Mesendoderm (in vitro differentiated cells): ENCODE data around the gene LRRC17.
A peak's percentile ranks its signal among the peaks of the same experiment; 100 is the strongest.
"Not testable (repeated sequence)": the region's sequence is repeated elsewhere in the genome, so short reads cannot be mapped to it uniquely, and the experiment has no call there.

Experiments used
- DNase-seq: peaks from one replicate; pipeline ENCODE4 v3.0.0; 2013
- H2AK5ac ChIP-seq: 2 replicates; pipeline ENCODE4 v1.6.1; 2013; ENCODE audit warnings: low read length, inconsistent platforms
- H2BK120ac ChIP-seq: 2 replicates; pipeline ENCODE4 v1.6.1; 2013; ENCODE audit warnings: low read depth, mild to moderate bottlenecking, low read length, moderate library complexity, mixed read lengths
- H2BK15ac ChIP-seq: replicated peaks from 2 replicates; pipeline ENCODE4 v1.6.1; 2013; ENCODE audit warnings: low read depth, mild to moderate bottlenecking, moderate library complexity
- H2BK5ac ChIP-seq: 2 replicates; pipeline ENCODE4 v1.6.1; 2013; ENCODE audit warnings: low read length, inconsistent platforms
- H3K18ac ChIP-seq: 2 replicates; pipeline ENCODE4 v1.6.1; 2013; ENCODE audit warnings: mild to moderate bottlenecking, low read length, mixed read lengths
- H3K23ac ChIP-seq: one replicate; pipeline ENCODE4 v1.6.1; 2013; ENCODE audit warnings: low read length
- H3K27ac ChIP-seq: 2 replicates; pipeline ENCODE4 v1.5.1; 2013; ENCODE audit warnings: low read depth, mild to moderate bottlenecking, inconsistent platforms, low read length, moderate library complexity
- H3K27me3 ChIP-seq: 2 replicates; pipeline ENCODE4 v1.6.1; 2013; ENCODE audit warnings: low read length, control low read depth, mild to moderate bottlenecking, inconsistent platforms; ENCODE audit not compliant: insufficient read depth, poor library complexity
- H3K36me3 ChIP-seq: 2 replicates; pipeline ENCODE4 v1.6.1; 2013; ENCODE audit warnings: low read length, inconsistent platforms; ENCODE audit not compliant: control insufficient read depth, insufficient read depth
- H3K4ac ChIP-seq: one replicate; pipeline ENCODE4 v1.6.1; 2013; ENCODE audit warnings: low read depth, mild to moderate bottlenecking, low read length, moderate library complexity
- H3K4me1 ChIP-seq: 2 replicates; pipeline ENCODE4 v1.6.1; 2013; ENCODE audit warnings: low read depth, low read length, inconsistent platforms; ENCODE audit not compliant: control insufficient read depth
- H3K4me2 ChIP-seq: 2 replicates; pipeline ENCODE4 v1.6.1; 2013; ENCODE audit warnings: low read length
- H3K4me3 ChIP-seq: 2 replicates; pipeline ENCODE4 v1.5.1; 2013; ENCODE audit warnings: mild to moderate bottlenecking, low read length
- H3K56ac ChIP-seq: one replicate; pipeline ENCODE4 v1.6.1; 2013; ENCODE audit warnings: low read length
- H3K79me1 ChIP-seq: 2 replicates; pipeline ENCODE4 v1.6.1; 2013; ENCODE audit warnings: low read length, inconsistent platforms
- H3K79me2 ChIP-seq: 2 replicates; pipeline ENCODE4 v1.6.1; 2013; ENCODE audit warnings: mild to moderate bottlenecking, low read length; ENCODE audit not compliant: control insufficient read depth, insufficient read depth
- H3K9ac ChIP-seq: 2 replicates; pipeline ENCODE4 v1.6.1; 2013; ENCODE audit warnings: low read length, inconsistent platforms
- H4K5ac ChIP-seq: one replicate; pipeline ENCODE4 v1.6.1; 2013; ENCODE audit warnings: low read length
- H4K8ac ChIP-seq: one replicate; pipeline ENCODE4 v1.6.1; 2013; ENCODE audit warnings: low read depth, mild to moderate bottlenecking, control low read depth, low read length, moderate library complexity
- WGBS: extraction: QIAGEN DNeasy Blood & Tissue Kit; methylation state at CpG from one replicate; pipeline ENCODE4 v1.1.7; 2013; ENCODE audit warnings: low lambda C conversion rate, missing lambda C conversion rate; ENCODE audit not compliant: insufficient coverage; ENCODE audit errors: extremely low coverage; 5-methylcytosine and 5-hydroxymethylcytosine counted together

The LRRC17 gene

GRCh38 chr7:102902052-102902451, 10.7 kb upstream of the LRRC17 start:
- not testable (repeated sequence) for DNase-seq, H3K27me3 ChIP-seq
- no CpG with 5 or more reads among the region's 2 CpGs for WGBS

DNA sequence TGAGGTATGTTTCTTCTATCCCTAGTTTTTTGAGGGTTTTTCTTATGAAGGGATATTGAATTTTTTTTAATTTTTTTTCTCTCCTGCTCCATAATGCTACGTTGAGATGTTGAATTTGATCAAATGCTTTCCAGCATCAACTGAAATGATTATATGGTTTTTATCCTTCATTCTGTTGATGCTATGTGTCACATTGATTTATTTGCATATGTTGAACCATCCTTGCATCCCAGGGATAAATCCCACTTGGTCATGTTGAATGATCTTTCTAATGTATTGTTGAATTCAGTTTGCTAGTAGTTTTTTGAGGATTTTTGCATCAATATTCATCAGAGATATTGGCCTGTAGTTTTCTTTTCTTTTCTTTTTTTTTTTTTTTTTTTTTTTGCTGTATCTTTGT, 9.2 kb upstream of the LRRC17 start:
- H3K18ac ChIP-seq, H2AK5ac ChIP-seq, H3K4me2 ChIP-seq, H2BK120ac ChIP-seq, H3K4me1 ChIP-seq, H4K5ac ChIP-seq, H2BK15ac ChIP-seq, H3K27me3 ChIP-seq, H3K79me2 ChIP-seq, H3K23ac ChIP-seq, H3K27ac ChIP-seq, H3K56ac ChIP-seq, H4K8ac ChIP-seq, H3K9ac ChIP-seq, H2BK5ac ChIP-seq, H3K4ac ChIP-seq, H3K79me1 ChIP-seq, DNase-seq, H3K36me3 ChIP-seq, H3K4me3 ChIP-seq: not testable (repeated sequence)
- no CpG with 5 or more reads among the region's 1 CpG for WGBS

More at GRCh38 chr7:102902052-102902451, 10.7 kb upstream of the LRRC17 start:
- H2BK120ac ChIP-seq, H2BK5ac ChIP-seq, H3K23ac ChIP-seq, H3K56ac ChIP-seq, H3K18ac ChIP-seq, H3K79me1 ChIP-seq, H2BK15ac ChIP-seq, H3K36me3 ChIP-seq, H3K79me2 ChIP-seq, H2AK5ac ChIP-seq, H3K4ac ChIP-seq, H4K8ac ChIP-seq, H3K9ac ChIP-seq, H3K4me3 ChIP-seq, H3K4me2 ChIP-seq, H4K5ac ChIP-seq, H3K4me1 ChIP-seq, H3K27ac ChIP-seq: not testable (repeated sequence)

DNA sequence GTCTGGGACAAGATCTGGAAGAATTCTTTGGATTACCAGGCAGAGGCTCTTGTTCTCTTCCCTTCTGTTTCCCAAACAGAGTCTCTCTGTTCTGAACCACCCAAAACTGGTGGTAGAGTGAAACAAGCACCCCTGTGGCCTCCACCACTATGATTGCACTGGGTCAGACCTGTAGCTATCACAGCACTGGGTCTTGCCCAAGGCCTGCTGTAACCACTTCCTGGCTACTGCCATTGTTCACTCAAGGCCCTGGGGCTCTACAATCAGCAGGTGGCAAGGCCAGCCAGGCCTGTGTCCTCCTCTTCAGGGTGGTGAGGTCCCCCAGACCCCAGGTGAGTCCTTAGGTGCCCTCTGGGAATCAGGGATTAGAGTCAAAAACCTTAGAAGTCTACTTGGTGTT, 4.1 kb upstream of the LRRC17 start:
- Histone ChIP-seq H2BK120ac (no peak overlapping the region), H3K23ac (no peak overlapping the region), H3K56ac (no peak overlapping the region), H3K18ac (no peak overlapping the region), H3K79me1 (no peaks in the 10 kb centered on the region), H2AK5ac (no peak overlapping the region), H2BK15ac (no peak overlapping the region), H3K27ac (no peak overlapping the region), H3K4ac (no peak overlapping the region), H3K4me2 (no peak overlapping the region), H3K4me3 (no peak overlapping the region), H4K8ac (no peak overlapping the region), H4K5ac (no peak overlapping the region), H3K4me1 (no peaks in the 10 kb centered on the region), H3K27me3 (no peaks in the 10 kb centered on the region), H3K79me2 (no peaks in the 10 kb centered on the region), H3K9ac (no peak overlapping the region), H2BK5ac (no peak overlapping the region), H3K36me3 (no peaks in the 10 kb centered on the region)
- DNase-seq = no peak

DNA sequence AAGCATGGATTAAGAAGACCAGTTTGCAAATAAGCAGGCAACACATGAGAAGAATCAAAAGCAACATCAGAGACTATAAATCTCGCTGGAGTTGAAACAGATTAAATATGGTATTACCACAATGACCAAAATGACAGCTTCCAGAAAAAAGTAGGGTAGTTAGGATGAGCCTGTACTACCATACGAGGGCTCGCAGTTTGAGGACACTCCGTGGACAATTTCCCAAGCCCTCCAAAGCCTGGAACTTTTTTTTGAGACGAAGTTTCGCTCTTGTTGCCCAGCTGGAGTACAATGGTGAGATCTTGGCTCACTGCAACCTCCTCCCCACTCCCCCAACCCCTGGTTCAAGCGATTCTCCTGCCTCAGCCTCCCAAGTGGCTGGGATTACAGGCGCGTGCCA, 1.0 kb downstream of the LRRC17 start:
- H2AK5ac ChIP-seq = no peak overlapping the region
- H3K36me3 ChIP-seq = no peaks in the 10 kb centered on the region
- no peaks in the 10 kb centered on the region for H3K79me2 ChIP-seq
- H3K27ac ChIP-seq = no peak overlapping the region
- H3K56ac ChIP-seq = no peak overlapping the region
- H3K18ac ChIP-seq = no peak overlapping the region
- H2BK120ac ChIP-seq = no peak overlapping the region
- H3K4me2 ChIP-seq = no peak overlapping the region
- H3K23ac ChIP-seq = no peak overlapping the region
- DNase-seq = no peak
- WGBS = no CpG with 5 or more reads among the region's 9 CpGs
- H3K4ac ChIP-seq = no peak overlapping the region
- H4K5ac ChIP-seq = no peak overlapping the region
- no peaks in the 10 kb centered on the region for H3K27me3 ChIP-seq
- H3K79me1 ChIP-seq = no peaks in the 10 kb centered on the region
- no peak overlapping the region for H2BK5ac ChIP-seq
- no peak overlapping the region for H2BK15ac ChIP-seq
- H3K4me3 ChIP-seq = no peak overlapping the region
- H4K8ac ChIP-seq = no peak overlapping the region
- peaks cover 3% of the 10 kb centered on the region for H3K4me1 ChIP-seq
- H3K9ac ChIP-seq = no peak overlapping the region

DNA sequence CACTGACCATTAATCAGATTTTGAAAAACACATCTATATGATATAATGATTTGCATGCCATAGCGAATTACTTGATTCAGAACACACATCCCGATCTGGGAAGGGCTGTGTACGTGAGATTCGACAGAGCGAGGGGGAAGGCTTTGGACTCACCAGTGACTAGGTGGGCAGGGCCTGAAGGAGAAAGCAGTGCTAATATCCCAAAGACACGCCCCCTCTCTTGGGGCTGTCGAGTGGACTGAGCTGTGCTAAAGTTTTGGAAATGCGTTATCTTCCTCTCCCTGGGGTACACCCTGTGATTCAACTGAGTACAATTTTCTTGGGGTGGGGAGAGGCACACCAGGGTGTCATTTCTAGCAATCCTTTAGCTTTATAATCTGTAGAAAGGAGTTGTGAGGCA, 1.8 kb downstream of the LRRC17 start:
- Histone ChIP-seq H2AK5ac (no peak overlapping the region), H3K4ac (no peak overlapping the region), H3K27ac (no peak overlapping the region), H3K4me1 (peaks cover 3% of the 10 kb centered on the region), H3K18ac (no peak overlapping the region), H3K79me2 (no peaks in the 10 kb centered on the region), H3K9ac (no peak overlapping the region), H3K36me3 (no peaks in the 10 kb centered on the region), H2BK15ac (no peak overlapping the region), H3K56ac (no peak overlapping the region), H3K4me3 (no peak overlapping the region), H3K27me3 (no peaks in the 10 kb centered on the region), H2BK120ac (no peak overlapping the region), H3K23ac (no peak overlapping the region), H3K79me1 (no peaks in the 10 kb centered on the region), H2BK5ac (no peak overlapping the region), H4K8ac (no peak overlapping the region), H4K5ac (no peak overlapping the region), H3K4me2 (no peak overlapping the region)
- no CpG with 5 or more reads among the region's 8 CpGs for WGBS
- DNase-seq = peak; percentile 39

GRCh38 chr7:102916426-102916825, 3.6 kb downstream of the LRRC17 start:
- H2BK120ac ChIP-seq = no peak overlapping the region
- H3K18ac ChIP-seq = peak overlapping the region; percentile 51
- DNase-seq = no peak
- no peaks in the 10 kb centered on the region for H3K79me1 ChIP-seq
- no peak overlapping the region for H3K56ac ChIP-seq
- H3K4me2 ChIP-seq = no peak overlapping the region
- H3K23ac ChIP-seq = no peak overlapping the region
- no CpG with 5 or more reads among the region's 3 CpGs for WGBS
- no peaks in the 10 kb centered on the region for H3K79me2 ChIP-seq
- H2AK5ac ChIP-seq = no peak overlapping the region
- H3K4ac ChIP-seq = no peak overlapping the region
- H3K27me3 ChIP-seq = no peaks in the 10 kb centered on the region
- no peak overlapping the region for H3K4me3 ChIP-seq
- H4K5ac ChIP-seq = no peak overlapping the region
- no peaks in the 10 kb centered on the region for H3K36me3 ChIP-seq
- H4K8ac ChIP-seq = no peak overlapping the region
- no peak overlapping the region for H2BK5ac ChIP-seq
- peaks cover 3% of the 10 kb centered on the region for H3K4me1 ChIP-seq
- H3K9ac ChIP-seq = no peak overlapping the region
- H2BK15ac ChIP-seq = no peak overlapping the region
- H3K27ac ChIP-seq = no peak overlapping the region
